HG03025 (cell line): Measurements from ENCODE around the gene SKOR1.

Experiments
- ATAC-seq: cut with Tn5 transposase; IDR thresholded peaks from one replicate; pipeline ENCODE4 v1.9.1; 2021; ENCODE audit warnings: mild to moderate bottlenecking, moderate library complexity; ENCODE audit not compliant: unreplicated experiment, low FRiP score

SKOR1 gene

DNA sequence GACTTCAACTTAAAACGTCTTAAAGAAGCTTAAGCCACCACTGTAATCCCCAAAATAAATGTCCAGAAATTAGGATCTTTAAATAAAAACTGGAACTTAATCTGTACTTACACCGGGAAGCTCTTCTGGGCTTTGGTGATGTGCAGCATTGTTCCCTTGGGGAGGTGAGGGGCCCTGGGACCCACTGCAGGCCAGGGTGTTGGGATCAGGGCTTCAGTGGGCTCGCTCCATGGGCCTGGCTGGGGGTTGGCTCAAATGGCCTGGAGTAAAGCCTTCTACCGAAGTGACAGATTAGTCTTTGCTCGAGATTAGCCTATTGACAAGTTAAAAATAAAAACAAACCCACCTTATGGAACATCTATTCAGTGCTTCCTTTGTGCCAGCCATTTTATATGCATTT is 20.7 kb downstream of the SKOR1 start:
- ATAC-seq, result no peak

DNA sequence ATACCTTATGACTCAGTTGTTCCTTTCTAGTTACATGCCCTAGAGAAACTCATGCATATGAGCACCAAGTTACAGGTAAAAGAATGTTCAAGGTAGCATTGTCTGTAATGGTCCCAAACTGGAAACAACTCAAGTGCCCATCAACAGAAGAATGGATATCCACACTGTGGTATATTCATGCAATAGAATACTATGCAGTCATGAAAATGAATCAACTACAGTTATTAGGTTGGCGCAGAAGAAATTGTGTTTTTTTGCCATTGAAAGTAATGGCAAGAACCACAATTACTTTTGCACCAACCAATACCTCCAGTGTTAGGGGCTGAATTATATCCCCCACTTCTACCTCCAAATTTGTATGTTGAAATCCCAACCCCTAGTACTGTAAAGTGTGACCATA is 24.2 kb downstream of the SKOR1 start:
- ATAC-seq, result no peak

DNA sequence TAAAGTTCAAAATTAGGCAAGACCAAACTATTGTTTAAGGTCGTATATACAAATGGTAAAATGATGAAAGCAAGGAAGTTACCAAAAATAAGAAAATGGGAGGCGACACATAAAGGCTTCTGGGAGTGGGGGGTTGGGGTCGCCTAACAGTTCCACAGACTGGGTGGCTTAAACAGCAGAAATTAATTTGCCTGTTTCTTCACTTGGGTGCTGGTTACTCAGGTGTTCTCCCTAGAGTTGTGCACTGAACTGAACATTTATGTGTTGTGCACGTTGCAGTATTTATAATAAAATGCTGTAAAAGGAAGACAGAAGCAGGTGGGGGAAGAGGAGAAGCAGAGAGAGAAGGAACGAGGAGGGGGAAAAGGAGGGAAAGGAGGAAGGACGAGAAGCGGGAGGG is 25.0 kb downstream of the SKOR1 start:
- no peak for ATAC-seq

DNA sequence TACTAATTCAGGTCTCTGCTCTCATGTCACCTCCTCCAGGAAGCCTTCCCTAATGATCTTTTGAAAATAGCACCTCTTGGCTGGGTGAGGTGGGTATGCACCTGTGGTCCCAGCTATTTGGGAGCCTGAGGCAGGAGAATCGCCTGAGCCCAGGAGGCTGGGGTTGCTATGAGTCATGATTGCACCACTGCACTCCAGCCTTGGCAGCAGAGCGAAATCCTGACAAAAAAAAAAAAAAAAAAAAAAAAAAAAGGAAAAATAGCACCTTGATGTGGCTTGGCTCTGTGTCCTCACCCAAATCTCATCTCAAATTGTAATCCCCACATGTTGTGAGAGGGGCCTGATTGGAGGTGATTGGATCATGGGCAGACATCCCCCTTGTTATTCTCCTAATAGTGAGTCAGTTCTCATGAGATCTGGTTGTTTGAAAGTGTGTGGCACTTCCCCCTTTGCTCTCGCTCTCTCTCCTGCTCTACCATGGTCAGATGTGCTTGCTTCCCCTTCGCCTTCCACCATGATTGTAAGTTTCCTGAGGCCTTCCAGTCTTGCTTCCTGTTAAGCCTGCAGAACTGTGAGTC is 25.8 kb downstream of the SKOR1 start:
- ATAC-seq, result no peak

DNA sequence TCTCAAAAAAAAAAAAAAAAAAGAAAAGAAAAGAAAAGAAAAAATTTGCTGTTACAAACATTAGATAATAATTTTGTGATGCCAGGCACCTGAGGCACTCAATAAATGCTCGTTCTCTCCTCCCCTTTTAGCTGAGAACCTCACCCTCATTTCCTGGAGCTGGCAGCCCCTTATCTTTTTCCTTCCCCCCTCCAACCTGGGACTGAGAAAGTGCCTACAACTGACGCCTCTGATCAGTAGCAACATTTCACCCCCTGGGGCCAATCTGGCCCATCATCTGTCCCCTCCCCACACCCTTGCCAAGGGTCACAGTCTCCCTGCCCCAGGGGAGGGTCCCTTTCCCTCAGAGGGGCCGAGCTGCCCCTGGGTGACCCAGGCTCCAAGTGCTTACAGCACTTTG is 27.1 kb downstream of the SKOR1 start:
- no peak for ATAC-seq

DNA sequence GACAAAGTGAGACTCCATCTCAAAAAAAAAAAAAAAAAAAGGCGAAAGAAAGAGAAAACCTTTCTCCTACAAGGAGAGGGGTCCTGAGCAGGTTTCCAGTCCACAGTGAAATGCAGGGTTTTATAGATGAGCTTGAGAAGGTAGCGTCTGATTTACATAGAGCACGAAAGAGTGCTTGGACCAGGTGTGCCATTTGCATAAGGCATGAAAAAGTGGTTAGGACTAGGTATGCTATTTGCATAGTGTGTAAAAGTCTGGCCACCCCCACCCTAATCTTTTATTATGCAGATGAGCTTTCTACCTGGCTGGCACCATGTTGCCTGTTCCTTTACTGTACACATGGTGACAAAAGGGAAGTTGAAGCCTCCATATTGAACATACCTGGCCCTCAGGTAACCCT is 28.1 kb downstream of the SKOR1 start:
- no peak for ATAC-seq

DNA sequence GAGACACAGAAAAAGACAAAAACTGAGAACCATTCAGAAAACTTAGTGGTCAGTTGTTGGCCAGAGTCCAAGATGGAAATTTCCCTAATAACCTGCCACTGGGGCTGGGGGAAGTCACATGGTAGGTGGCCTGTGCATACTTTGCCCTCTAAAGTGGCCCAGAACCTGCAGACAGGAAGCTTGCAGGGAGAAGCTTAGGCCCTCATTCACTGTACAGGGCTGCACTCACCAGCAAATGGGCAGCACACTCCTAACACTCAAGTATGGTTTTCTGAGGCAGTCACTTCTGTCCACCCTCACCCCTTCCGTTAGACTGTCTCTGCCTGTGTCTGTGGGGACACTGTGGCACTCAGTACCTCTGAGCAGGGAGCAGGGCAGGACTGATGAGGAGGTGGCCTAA is 29.0 kb downstream of the SKOR1 start:
- ATAC-seq, result no peak

DNA sequence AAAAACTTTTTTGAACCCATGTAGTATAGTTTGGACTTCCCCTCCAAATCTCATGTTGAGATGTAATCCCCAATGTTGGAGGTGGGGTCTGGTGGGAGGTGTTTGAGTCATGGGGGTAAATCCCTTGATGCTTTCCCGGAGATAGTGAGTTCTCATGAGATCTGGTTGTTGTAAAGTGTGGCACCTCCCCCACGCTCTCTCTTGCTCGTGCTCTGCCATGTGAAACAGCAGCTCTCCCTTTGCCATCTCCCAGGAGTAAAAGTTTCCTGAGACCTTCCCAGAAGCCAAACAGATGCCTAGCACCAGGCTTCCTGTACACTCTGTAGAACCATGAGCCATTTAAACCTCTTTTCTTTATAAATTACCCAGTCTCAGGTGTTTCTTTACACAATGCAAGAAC is 30.5 kb downstream of the SKOR1 start:
- no peak for ATAC-seq

DNA sequence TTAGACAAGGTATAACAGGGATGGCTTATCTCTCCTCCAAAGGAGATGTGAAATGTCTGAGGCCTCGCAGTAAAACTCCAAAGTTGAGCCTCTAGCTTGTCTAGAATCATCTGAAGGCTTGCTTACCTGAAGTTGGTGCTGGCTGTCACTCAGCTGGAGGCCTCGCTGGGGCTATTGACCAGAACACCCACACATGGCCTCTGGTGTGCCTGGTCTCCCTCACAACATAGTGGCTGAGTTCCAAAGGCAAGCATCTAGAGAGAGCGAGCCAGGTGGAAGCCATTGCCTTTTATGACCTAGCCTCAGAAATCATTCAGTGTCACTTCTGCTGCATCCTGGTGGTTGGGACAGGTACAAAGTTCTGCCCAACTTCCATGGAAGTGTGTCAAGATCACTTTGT is 31.9 kb downstream of the SKOR1 start:
- no peak for ATAC-seq

DNA sequence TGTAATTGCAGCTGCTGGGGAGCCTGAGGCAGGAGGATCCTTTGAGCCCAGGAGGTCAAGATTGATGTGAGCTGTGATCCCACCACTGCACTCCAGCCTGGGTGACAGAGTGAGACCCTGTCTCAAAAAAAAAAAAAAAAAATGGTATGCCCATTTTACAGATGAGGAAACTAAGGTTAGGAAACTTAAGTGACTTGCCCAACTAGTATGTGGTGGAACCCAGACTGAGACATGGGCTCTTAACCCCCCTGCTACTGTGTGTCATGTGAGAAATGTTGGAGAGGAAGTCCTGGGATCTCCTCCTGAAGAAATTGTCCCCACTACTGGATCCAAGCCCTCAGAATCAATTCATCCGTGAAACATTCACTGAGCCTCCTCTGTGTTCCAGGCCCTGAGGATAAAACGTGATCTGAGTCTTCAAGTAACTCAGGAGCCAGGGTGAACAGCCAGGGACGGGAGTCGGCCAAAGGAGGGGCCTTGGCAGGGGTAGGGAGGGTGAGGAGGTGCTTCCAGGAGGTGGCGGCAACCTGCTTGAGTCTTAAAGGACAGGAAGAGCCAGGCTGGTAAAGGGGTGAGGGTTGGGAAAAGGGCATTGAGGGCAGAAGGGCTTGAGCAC is 34.1 kb downstream of the SKOR1 start:
- no peak for ATAC-seq

DNA sequence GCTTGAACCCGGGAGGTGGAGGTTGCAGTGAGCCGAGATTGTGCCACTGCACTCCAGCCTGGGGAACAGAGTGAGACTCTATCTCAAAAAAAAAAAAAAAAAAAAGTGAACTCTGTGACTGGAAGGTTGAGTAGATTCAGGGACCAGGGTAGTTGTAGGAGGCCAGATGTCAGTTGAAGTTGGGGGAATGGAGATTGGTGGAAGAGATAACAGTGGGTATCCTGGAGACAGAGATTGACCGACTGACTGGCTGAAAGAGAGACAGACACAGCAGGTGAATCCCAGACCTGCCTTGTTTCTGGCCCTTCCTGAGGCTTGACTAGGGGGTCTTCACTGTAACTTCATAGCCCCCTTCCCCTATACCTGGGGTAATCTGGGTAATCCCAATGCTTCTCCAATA is 36.7 kb downstream of the SKOR1 start:
- ATAC-seq, result no peak

DNA sequence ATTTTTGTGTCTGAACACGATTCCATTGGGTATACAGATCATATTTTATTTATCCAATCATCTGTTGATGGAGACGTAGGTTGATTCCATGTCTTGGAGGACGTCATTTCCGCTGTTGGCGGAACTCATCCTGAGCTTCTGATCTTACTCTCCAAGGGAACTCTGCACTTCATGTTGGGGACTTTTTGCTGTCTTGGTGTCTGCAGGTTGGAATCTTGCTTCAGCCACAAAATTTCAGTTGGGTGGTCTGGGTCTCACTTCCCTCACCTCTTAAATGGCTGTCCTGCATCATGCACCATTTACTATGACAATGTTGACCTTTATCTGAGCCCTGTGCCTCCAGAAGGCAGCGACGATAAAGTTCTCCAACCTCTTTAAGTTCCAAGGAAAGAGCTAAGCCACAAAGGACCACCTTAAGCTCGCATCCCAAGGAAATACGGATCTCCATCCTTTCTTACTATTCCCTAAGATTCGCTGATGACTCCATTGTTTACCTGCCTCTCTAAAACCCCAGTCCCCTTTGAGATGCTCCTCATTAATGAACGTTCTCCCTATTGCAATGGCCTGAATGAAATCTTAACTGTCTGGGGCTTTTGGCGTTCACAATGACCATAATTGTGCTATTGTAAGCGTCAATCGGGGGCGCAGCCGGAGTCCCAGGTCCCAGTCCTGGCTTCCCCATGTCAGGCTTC is 37.6 kb downstream of the SKOR1 start:
- ATAC-seq, result no peak

DNA sequence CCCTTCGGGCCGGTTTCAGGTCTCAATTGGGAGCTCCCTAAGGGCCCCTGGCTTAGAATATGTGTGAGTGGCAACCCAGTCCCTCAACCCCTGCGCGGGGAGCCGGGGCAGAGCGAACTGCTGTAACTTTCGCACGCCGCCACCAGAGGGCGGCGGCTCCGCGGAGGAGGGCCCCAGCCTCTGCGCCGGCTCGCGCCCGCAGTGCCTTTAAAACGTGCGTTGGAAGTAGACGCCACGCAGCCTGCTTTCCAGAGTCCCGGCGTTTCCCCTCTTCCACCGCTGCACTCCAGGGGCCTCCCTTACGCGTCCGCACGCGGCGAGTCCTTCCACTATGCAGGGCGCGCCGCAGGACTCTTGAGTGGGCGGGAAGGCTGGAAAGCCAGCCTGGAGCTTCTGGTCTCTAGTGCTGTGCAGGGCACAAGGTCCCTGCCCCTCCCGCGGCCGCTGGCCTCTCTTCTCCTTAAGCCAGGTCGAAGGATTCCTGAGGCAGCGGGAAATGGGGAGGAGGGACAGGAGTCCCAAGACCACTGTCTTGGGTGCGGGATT is 38.2 kb downstream of the SKOR1 start:
- ATAC-seq, result peak; percentile 81

DNA sequence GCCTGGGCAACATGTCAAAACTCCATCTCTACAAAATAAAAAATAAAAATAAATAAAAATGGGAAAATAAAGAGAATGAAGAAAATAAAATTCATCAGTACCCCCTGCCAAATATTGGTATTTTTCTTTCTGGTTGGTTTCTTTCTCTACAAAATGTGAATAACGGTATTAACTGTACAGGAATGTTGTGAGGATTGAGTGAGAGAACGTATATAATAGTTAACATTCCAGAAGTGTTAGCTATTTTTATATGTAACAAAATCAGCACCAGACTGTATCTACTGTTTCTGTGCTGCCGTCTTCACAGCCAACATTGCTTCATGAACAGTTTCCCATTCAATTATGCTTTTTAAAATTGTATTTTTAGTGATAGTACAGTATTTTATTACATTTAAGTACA is 40.0 kb downstream of the SKOR1 start:
- no peak for ATAC-seq

DNA sequence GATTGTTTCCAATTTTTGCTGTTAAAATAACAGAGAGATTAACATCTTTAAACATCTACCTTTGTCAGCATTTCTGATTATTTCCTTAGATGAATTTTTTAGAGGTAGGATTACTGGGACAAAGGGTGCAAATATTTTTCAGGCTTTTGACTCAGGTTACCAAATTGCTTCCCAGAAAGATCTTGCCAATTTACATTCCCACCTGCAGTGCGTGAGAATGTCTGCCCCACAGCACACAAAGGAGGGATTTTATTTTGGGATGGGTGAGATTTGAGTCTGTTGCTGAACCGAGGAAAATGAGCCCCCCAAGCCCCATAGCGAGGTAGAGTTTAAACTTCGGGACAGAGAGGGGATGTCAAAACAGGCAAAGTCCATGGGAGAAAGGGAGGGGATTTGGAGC is 40.5 kb downstream of the SKOR1 start:
- ATAC-seq, result no peak

DNA sequence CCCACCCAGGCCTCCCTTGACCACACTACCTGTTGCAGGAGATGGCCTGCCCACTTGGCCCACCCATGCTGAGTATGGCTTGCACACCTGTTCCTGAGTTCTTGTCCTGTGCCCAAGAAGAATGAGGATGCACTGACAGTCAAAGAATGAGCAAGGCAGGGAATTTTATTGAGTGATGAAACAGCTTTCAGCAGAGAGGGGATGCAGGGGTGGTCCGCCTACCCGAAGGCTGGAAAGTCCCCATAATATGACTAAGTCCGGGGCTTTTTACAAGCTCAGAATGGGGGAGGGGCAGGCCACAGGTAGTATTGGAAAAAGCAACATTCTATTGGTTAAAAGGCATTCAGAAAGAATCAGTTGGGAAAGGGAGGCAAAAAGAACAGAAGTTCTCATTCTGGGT is 44.4 kb downstream of the SKOR1 start:
- ATAC-seq, result no peak

DNA sequence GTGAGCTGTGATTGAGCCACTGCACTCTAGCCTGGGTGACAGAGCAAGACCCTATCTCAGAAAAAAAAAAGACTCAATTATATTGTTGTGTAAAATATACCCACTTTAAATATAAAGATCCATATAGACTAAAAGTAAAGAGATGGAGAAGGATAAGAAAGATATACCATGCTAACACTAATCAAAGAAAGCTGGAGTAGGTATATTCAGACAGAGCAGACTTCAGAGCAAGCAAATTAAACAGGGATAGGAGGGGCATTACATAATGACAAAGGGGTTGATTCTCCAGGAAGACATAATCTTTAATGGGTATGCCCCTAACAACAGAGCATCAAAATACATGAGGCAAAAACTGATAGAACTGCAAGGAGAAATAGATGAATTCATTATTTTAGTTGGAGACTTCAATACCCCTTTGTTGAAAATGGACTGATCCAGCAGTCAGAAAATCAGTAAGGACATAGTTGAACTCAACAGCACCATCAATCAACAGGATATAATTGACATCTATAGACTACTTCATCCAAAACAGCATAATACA is 45.6 kb downstream of the SKOR1 start:
- no peak for ATAC-seq

DNA sequence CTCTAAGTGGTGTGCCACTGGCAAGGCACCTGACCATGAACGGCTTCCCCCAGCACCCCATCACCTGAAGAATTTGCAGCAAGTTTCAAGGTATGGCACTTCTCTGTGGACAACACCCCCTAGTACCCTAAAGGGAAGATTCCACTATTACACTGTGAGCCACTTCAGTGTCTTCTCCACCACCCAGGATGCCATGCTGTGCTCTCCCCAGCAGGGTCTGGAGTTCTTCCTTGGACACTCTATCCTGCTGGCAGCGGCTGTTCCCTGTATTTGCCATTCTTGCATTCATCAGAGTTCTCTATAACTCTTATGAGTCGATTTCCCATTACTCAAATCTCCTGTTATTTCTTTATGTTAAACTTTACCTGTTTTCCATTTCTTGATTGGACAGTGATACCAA is 48.5 kb downstream of the SKOR1 start:
- ATAC-seq, result no peak

DNA sequence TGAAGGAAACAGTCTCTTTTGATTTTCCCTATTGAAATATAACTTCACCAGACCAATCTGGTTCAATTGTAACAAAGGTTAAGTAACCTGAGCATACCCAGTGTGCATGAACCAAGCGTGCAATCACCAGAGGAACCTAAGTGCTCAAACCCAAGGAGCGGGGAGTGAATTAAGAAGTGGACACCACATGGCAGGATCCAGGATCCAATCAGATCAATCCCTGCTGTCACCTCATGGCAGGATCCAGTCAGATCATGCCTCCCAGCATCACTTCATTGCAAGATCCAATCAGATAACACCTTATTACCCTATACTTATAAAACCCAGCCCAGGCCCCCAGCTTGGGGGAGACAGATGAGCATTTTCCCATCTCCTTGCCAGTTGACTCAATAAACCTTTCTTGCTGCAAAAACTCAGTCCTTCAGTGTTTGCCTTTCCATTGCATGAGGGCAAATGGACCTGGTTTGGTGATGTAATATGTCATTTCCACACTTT is 53.5 kb downstream of the SKOR1 start:
- no peak for ATAC-seq

DNA sequence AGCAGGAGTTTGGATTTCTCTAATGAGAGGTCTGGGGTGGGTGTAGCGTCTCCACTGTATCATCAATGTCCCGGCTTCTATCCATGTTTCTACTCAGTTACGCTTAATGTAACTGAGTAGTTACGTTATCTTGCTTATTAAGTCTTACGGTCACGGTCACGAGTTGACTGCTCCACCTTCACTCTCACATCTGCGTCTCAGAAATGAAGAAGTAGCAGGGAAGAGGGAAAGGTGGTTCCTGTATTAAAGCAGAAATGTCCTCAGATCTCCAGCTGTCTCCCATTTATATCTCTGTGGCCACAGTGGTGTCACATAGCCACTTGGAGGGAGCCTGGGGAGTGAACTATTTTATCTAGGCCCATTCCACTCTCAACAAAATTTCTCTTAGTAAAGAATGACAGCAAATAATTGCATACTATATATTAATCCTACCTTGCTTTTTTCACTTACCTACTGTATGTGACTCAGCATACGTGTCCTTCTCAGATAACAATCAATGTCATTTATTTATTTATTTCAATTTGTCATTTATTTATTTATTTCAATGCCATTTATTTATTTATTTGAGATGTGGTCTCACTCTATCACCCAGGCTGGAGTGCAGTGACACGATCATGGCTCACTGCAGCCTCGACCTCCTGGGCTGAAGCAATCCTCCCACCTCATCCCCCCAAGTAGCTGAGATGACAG is 54.3 kb downstream of the SKOR1 start:
- no peak for ATAC-seq

DNA sequence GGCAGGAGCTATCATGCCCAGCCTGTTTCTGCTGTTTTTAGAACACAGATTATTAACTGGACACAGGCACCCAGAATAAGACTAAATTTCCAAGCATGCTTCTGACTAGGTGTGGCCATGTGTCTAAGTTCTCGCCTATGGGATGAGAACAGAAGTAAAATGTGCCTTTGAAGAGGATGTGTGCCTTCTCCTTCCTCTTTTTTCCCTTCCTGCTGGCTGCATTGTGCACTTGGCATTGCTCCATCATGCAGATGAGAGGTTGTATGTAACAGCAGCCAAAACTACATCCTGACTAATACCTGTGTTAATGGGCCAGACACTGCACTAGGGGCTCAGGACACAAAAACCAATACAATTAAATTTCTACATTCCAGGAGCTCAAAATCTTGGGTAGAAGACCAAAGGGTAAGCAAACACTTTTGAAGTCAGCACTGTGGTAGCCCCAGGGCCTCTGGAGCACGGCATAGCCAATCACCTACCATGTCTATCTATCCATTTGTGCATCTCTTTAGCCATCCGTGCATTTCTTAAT is 55.4 kb downstream of the SKOR1 start:
- ATAC-seq, result no peak
